Measurements from ENCODE around the gene MFN1.

Gene MFN1

GRCh38 chr3:179324270-179324754, 23.2 kb upstream of the MFN1 start:
- no peak for TF ChIP-seq CTCF (IDR thresholded peaks at IDR 0.05; ENCODE audit: extremely low read depth, missing control alignments)
- DNase-seq (ENCODE audit: low spot score): peak; percentile 35

GRCh38 chr3:179330438-179330837, 17.1 kb upstream of the MFN1 start:
- TF ChIP-seq CTCF (IDR thresholded peaks at IDR 0.05; ENCODE audit: extremely low read depth, missing control alignments): no peak
- DNase-seq (ENCODE audit: low spot score): no peak

- TF ChIP-seq CTCF (IDR thresholded peaks at IDR 0.05; ENCODE audit: extremely low read depth, missing control alignments): no peak
- DNase-seq (ENCODE audit: low spot score): no peak
Measured at GRCh38 chr3:179332240-179332639, 15.3 kb upstream of the MFN1 start.

GRCh38 chr3:179333084-179333483, 14.4 kb upstream of the MFN1 start:
- TF ChIP-seq CTCF (IDR thresholded peaks at IDR 0.05; ENCODE audit: extremely low read depth, missing control alignments): no peak
- DNase-seq (ENCODE audit: low spot score): no peak

- no peak for DNase-seq (ENCODE audit: low spot score)
- no peak for TF ChIP-seq CTCF (IDR thresholded peaks at IDR 0.05; ENCODE audit: extremely low read depth, missing control alignments)
Measured at GRCh38 chr3:179336345-179336929, 11.1 kb upstream of the MFN1 start.

GRCh38 chr3:179348325-179349013, 960 bp downstream of the MFN1 start:
- peak; percentile 72 for DNase-seq (ENCODE audit: low spot score)
- TF ChIP-seq CTCF (IDR thresholded peaks at IDR 0.05; ENCODE audit: extremely low read depth, missing control alignments): no peak

GRCh38 chr3:179355996-179356395, 8.5 kb downstream of the MFN1 start:
- DNase-seq (ENCODE audit: low spot score): no peak
- no peak for TF ChIP-seq CTCF (IDR thresholded peaks at IDR 0.05; ENCODE audit: extremely low read depth, missing control alignments)

Data from GM20000 (cell line).